PFSK-1 (cell line): ENCODE results near the gene LDLRAD4.

Experiments
- FOXP2 ChIP-seq: optimal IDR thresholded peaks from 2 replicates; pipeline ENCODE3; 2011; ENCODE audit warnings: borderline replicate concordance, control low read depth, inconsistent platforms; ENCODE audit not compliant: insufficient read depth; ENCODE audit errors: extremely low read length, extremely low read depth
- POLR2AphosphoS5 ChIP-seq: IDR thresholded peaks from 2 replicates; pipeline ENCODE4 v1.6.1; 2012; ENCODE audit warnings: low read depth, mild to moderate bottlenecking, control low read depth, low read length, moderate library complexity
- SIN3A ChIP-seq: IDR thresholded peaks from 2 replicates; pipeline ENCODE4 v1.6.1; 2012; ENCODE audit warnings: mild to moderate bottlenecking, low read length, moderate library complexity, borderline replicate concordance; ENCODE audit not compliant: insufficient read depth
- TAF1 ChIP-seq: IDR thresholded peaks from 2 replicates; pipeline ENCODE4 v1.6.1; 2012; ENCODE audit warnings: low read length, control low read depth, borderline replicate concordance; ENCODE audit not compliant: insufficient read depth
- TF ChIP-seq, protein P1 (sequence below), 2 experiments: IDR thresholded peaks; 2 replicates each; pipeline versions ENCODE4 v1.6.1 to v1.8.0; 2011 to 2012; ENCODE audit warnings: low read depth in 2 of 2, low read length in 2 of 2, control low read depth in 1 of 2, inconsistent platforms in 1 of 2, mild to moderate bottlenecking in 1 of 2, moderate library complexity in 1 of 2; ENCODE audit not compliant: insufficient read depth in 1 of 2

Gene LDLRAD4

DNA sequence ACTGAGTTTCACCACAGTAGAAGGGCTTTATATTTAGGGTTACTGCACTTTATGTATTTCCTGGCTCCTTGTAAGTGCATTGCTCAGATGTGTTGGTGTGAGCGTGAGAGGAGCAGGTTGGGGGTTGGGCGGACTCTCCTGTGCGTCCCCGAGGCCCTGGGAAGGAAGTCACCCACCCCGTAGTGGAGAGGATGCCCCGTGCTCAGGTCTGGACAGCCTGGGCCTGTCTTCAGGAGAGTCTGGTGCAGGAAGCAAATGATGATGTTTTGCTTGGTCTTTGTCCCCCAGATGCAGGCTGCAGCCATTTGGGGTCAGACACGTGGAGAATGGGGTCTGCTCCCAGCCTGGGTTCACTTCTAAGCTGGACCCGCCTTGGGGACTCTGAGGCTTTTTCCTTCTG, 182.8 kb downstream of the LDLRAD4 start:
- TF ChIP-seq TAF1, result no peak
- no peak for TF ChIP-seq FOXP2
- no peak for TF ChIP-seq POLR2AphosphoS5
- TF ChIP-seq, protein P1, sequence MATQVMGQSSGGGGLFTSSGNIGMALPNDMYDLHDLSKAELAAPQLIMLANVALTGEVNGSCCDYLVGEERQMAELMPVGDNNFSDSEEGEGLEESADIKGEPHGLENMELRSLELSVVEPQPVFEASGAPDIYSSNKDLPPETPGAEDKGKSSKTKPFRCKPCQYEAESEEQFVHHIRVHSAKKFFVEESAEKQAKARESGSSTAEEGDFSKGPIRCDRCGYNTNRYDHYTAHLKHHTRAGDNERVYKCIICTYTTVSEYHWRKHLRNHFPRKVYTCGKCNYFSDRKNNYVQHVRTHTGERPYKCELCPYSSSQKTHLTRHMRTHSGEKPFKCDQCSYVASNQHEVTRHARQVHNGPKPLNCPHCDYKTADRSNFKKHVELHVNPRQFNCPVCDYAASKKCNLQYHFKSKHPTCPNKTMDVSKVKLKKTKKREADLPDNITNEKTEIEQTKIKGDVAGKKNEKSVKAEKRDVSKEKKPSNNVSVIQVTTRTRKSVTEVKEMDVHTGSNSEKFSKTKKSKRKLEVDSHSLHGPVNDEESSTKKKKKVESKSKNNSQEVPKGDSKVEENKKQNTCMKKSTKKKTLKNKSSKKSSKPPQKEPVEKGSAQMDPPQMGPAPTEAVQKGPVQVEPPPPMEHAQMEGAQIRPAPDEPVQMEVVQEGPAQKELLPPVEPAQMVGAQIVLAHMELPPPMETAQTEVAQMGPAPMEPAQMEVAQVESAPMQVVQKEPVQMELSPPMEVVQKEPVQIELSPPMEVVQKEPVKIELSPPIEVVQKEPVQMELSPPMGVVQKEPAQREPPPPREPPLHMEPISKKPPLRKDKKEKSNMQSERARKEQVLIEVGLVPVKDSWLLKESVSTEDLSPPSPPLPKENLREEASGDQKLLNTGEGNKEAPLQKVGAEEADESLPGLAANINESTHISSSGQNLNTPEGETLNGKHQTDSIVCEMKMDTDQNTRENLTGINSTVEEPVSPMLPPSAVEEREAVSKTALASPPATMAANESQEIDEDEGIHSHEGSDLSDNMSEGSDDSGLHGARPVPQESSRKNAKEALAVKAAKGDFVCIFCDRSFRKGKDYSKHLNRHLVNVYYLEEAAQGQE (IDR thresholded peaks at IDR 0.05; ENCODE audit: insufficient read depth in 1 of 2, low read depth in 2 of 2, low read length in 2 of 2), result no peak
- no peak for TF ChIP-seq SIN3A

DNA sequence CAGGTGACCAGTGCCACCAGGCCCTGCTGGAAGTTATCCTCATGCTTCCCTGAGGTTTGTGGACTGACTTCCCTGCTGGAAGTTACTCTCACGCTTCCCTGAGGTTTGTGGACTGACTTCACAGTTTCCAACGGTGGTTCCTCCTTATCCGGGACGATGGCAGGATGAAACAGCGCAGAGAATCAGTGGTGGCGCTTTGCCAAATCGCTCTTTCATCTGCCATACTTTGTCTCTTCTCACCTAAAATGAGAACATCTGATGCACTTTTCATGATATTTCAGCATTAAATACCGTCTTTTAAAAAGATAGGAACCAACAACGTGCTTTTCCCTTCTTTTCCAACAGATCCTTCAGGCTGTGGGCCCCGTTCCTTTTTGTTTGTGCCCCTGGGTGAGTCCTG, 183.3 kb downstream of the LDLRAD4 start:
- no peak for TF ChIP-seq POLR2AphosphoS5
- TF ChIP-seq, protein P1 (IDR thresholded peaks at IDR 0.05; ENCODE audit: insufficient read depth in 1 of 2, low read depth in 2 of 2, low read length in 2 of 2), result no peak
- no peak for TF ChIP-seq TAF1
- TF ChIP-seq SIN3A, result no peak
- no peak for TF ChIP-seq FOXP2

DNA sequence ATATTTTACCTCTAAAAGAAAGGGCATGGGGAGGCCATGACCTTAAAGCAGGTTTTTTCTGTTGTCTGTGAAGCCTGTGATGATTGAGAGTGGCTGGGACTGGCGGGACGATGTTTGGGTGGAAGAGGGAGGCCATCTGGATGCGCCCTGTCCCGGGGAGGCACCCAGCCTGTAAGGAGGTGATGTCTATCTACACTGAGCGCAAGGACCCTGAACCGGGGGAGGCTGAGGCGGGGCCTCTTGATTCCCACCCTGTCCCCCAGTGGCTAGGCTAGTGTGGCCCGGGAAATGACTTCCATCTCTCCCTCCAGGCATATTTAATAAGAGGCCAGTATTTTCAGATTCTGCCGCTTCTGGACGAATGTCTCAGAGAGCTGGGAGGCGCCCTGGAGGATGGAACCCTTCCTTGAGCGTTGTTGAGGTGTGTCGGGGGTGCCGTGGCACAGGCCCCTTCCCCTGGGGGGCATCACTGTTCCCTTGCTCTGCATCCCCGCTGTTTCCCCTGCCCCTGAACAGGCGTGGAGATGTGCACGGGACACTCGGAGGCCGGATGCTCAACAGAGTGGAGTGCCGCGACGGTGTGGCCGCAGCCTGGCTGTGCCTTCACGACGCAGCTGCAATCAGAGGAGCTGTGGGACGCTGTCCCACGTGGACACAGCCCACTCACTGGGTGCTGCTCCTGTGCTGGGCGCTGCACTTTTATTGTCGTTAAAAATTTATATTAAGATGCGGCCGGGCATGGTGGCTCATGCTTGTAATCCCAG, 185.4 kb downstream of the LDLRAD4 start:
- TF ChIP-seq TAF1 (no peak), SIN3A (no peak), FOXP2 (no peak), POLR2AphosphoS5 (no peak)
- TF ChIP-seq, protein P1 (IDR thresholded peaks at IDR 0.05; ENCODE audit: insufficient read depth in 1 of 2, low read depth in 2 of 2, low read length in 2 of 2), result no peak

DNA sequence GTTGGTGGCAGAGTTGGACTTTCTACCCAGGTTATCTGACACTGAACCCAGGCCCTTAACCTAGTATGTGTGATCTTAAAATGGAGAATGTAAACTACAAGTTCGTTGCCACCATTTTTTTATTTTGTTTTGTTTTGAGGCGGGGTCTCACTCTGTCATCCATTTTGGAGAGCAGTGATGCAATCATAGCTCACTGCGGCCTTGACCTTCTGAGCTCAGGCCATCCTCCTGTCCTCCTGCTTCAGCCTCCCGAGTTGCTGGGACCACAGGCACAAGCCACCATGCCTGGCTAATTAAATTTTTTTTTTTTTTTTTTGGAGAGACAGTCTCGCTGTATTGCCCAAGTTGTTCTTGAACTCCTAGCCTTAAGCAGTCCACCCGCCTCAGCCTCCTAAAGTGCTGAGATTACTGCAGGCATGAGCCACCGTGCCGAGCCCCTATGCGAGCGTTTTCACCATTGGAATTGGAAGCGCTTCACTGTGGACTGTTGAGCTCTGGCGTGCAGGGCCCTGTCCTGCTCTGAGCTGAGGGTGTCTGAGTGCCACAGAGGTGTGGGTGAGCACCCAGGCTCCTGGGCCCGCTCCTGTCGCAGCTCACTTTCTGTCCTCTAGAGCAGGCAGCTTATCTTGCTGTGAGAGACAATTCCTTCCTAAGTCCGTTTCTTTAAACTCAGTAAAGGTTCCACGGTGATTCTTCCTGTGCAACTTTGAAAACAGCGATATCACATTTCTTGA, 186.9 kb downstream of the LDLRAD4 start:
- no peak for TF ChIP-seq POLR2AphosphoS5
- TF ChIP-seq, protein P1 (IDR thresholded peaks at IDR 0.05; ENCODE audit: insufficient read depth in 1 of 2, low read depth in 2 of 2, low read length in 2 of 2), result no peak
- no peak for TF ChIP-seq SIN3A
- TF ChIP-seq TAF1, result no peak
- TF ChIP-seq FOXP2, result no peak
